NCI-H1048 (cell line): ENCODE data around the gene DGKH.
"Not testable (repeated sequence)": the region's sequence is repeated elsewhere in the genome, so short reads cannot be mapped to it uniquely, and the experiment has no call there.

Experiments used
- DNase-seq: peaks from one replicate; lab custom pipeline; 2025; lab: John Stamatoyannopoulos, UW

The DGKH gene

DNA sequence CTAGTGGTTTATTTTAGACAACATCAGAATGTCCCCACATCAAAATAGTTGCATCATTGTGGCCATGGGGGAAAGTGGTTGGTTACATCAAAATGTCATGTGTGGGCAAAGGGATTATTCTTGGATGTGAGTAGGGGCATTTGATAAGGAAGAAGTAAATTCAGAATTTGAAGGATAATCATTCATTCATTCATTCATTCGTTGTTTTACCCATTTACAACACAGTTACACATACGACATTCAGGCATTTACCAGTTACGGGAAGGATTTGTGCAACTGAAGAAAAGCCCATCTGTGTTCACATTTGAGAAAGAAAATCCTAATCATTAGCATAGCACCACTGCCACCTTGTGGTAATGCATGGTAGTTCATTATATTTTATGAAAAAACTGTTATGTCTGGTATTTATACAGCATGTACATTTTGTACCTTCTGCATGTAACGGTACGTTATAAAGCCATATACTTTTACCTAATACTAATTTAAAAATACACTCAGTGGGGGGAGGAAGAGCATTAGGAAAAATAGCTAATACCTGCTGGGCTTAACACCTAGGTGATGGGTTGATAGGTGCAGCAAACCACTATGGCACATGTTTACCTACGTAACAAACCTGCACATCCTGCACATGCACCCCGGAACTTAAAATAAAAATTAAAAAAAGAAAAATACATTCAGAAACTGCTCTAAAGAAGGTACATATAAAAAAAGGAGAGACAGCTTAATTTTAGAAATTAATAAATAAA, 62.1 kb downstream of the DGKH start:
- peak; percentile 6 for DNase-seq

- no peak for DNase-seq
Measured at GRCh38 chr13:42112864-42113263, 64.4 kb downstream of the DGKH start.

DNA sequence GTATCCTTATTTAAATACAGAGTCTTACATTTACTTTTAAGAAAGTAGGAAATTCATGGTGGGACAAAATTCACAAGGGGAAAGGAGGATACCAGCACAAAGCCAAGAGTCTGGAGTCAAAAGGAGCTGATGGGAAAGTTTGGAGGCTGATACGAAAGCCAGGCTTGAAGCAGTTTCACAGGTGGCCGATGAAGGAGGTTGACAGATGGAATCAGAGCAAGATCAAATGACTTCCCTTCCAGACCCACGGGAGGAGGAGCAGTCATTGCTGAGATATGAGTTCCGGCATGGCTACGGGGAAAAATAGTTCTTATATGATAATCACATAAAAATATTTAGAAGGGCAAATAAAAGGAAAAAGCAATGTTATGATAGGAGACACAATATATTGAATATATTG, 65.0 kb downstream of the DGKH start:
- DNase-seq, result no peak

DNA sequence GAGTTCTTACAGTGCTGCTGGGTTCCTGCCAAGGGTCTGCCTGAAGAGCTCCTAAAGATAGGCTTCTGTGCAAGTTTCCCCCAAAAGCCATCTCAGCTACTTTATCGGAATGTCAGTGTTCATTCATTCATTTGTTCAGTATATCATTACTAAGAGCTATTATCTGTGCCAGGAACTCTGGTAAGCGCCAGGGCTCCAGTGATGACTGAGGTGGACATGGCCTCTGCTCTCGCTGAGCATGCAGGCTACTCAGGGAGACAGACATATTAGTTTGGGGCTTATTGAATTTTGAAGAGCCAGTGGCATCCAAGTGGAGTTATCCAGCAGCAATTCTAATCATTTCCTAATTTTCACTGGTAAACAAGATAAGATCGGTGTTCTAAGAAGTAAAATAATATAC, 65.8 kb downstream of the DGKH start:
- no peak for DNase-seq

- DNase-seq, result no peak
Measured at GRCh38 chr13:42114912-42115311, 66.5 kb downstream of the DGKH start.

DNA sequence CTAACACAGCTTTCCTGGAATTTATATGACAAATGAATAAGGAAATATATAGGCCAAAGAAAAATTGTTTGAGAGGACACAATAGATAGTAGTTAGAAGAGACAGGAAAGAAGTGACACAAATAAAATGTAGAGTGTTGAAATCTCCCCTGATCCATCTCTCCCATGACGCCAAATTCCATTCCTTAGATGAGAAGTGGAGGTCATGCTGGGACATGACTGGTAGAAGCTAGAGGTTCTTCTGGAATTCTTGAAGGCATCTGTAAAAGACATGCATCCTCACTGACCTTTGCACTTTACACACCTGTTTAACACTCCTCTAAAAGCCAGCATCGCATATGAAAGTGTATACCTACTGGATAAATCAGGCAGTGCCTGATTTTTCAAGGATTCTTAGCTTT, 67.8 kb downstream of the DGKH start:
- DNase-seq, result no peak

GRCh38 chr13:42119041-42119440, 70.6 kb downstream of the DGKH start:
- DNase-seq, result no peak

GRCh38 chr13:42119875-42120274, 71.4 kb downstream of the DGKH start:
- no peak for DNase-seq

DNA sequence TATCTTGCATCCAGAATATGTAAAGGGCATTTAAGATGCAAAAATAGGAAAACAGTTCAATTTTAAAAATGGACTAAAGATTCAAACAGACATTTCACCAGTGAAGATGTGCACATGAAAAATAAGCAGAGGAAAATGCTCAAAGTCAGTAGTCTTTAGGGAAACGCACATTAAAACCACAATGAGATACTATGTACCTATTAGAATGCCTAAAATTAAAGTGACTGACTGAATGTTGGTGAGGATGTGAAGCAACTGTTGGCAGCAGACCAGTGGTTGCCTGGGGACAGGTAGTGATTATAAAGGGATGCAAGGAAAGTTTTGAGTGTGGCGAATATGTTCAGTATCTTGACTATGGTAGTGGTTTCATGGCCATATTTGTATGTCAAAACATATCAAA, 75.2 kb downstream of the DGKH start:
- DNase-seq, result no peak

DNA sequence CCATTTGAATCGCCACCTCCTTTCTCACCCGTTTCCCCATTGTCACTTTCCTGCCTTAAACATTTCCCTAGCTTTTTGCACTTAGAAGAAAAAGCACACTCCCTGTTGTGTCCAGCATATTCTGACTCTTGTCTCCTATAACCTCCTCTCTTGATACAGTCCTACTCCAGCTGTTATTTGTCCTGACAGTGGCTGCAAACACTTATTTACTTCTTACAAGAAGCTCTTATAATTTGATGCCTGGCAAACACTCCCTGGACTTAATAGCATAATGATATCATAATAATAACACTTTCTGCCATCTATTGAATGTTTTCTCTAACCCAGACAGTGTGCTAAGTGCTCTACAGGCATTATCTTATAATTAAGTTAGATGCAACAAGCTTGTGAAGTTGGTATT, 76.6 kb downstream of the DGKH start:
- DNase-seq, result no peak

DNA sequence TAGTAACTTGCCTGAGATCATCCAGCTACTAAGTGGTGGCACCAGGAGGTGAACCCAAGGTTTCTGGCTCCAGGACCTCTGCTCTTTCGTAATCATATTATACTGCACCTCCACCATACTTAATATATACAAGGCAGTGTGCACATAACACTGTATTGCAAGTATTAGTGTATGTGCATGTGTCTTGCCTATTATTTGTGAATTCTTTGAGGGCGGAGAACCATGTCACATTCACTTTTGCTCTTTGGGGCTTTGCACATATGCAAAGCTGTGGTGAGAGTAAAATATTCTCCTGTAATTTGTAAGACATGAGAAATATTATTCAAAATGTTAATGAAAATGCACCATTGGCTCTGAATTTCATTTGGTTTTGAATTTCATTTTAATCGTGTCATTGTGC, 78.6 kb downstream of the DGKH start:
- no peak for DNase-seq

- no peak for DNase-seq
Measured at GRCh38 chr13:42129033-42129432, 80.6 kb downstream of the DGKH start.

- no peak for DNase-seq
Measured at GRCh38 chr13:42136518-42136917, 88.1 kb downstream of the DGKH start.

GRCh38 chr13:42137856-42138537, 89.5 kb downstream of the DGKH start:
- no peak for DNase-seq

DNA sequence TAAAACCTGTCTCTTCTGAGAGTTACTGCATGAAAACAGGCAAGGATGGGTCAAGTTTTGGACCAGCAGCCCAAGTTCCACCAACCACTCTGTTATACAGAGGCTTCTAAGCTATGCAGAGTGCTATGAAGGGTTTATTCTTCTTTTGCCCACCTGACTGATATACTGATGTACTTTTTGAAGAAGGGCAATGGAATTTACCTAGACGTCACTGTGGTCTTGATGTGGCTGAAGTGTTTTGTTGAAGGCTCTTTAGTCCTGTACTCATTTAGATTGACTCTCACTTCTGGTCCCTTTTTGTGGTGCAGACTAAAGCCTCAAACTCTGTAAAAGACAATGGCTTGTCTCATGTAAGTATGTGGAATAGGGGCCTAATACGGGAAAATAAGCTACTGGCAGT, 92.0 kb downstream of the DGKH start:
- DNase-seq, result no peak

- not testable (repeated sequence) for DNase-seq
Measured at GRCh38 chr13:42141052-42141451, 92.6 kb downstream of the DGKH start.

DNA sequence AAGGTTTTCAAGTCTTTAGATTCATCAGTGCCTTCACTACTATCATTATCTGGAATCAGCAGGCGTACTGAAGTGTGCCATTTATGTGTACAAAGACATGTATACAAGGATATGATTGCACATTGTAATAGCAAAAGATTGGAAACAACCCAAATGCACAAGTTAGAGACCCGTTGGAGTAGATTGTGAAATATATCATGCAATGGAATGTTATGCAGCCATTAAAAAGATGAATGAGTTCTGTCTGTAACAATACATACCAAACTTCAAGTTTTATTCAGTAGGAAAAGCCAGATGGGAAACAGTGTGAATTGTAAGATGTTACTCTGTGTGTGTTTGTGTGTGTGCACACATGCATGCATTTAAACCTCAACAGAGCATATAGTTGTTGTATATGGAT, 97.9 kb downstream of the DGKH start:
- no peak for DNase-seq

- no peak for DNase-seq
Measured at GRCh38 chr13:42148538-42148937, 100.1 kb downstream of the DGKH start.

- no peak for DNase-seq
Measured at GRCh38 chr13:42149136-42149535, 100.7 kb downstream of the DGKH start.

DNA sequence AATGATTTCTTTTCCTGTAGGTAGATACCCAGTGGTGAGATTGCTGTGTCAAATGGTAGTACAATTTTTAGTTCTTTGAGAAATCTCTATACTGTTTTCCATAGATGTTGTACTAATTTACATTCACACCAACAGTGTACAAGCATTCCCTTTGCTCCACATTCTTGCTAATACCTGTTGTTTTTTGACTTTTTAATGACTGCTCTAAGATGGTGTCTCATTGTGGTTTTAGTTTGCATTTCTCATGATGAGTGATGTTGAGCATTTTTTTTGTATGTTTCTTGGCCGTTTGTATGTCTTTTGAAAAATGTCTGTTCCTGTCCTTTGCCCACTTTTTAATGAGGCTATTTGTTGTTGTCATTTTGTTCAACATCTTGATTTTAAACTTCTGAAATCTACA, 103.3 kb downstream of the DGKH start:
- no peak for DNase-seq

DNA sequence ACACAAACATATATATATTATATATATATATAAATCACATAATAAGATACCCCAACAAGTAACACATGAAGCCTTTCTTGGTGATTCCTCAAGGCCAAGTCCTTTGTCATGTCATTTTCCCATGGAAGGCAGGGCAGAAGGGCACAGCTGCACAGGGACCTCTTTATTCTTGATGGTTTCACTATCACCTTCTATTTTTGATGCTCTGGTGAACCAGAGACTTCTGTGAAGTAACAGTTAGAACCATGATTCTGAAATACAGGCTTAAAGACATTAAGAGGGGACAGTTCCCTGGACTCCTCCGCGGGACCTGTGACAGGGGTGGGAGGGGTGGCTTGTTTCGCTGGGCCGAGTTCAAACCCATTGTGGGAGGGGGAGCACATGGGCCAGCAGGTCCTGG, 104.0 kb downstream of the DGKH start:
- DNase-seq, result no peak

DNA sequence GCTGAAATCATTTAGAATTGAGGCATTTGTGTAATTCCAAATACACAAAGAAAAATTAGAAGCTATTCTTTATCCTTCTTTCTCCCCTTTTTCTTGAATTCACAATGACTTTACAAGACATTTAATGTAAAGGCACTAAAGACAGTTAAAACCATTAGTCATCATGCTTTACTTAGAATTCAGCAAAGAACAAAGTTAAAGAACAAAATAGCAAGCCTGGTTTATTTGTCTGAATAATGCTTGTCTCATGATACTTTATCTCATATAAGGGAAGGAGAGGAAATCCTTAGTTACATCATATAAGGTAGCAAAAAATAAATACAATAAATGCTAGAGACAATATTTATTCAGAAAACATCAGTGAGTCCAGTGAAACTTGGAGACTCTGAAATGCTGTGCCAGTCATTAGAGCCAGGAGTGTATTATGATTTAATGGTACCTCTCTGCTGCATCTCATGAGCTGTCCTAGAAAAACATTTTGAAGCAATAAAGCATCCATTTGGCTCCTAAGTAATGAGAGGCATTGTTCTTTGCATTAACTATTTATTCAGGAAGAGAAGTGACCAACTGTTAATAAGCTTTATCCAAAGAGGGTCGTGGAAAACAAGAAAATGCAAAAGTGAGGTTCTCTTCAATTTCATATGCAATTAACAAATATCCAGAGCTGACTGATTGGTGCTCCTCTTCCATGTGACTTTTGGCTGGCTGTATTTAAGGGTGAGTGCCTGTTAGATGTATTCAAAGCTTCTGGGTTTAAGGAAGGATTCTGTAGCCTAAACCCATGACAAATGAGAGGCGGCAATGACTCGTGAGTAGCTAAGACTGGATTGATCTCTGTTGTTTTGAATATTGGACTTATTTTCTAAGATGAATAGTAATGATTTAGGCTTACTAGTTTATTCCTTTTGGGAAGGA, 105.0 kb downstream of the DGKH start:
- no peak for DNase-seq

- DNase-seq, result no peak
Measured at GRCh38 chr13:42155251-42155650, 106.8 kb downstream of the DGKH start.
